ENCODE results near the gene NUDT5. TPM values are rescaled to one million over a fixed set of nuclear protein-coding genes. Genes with fewer than 3 reads are reported as not detected.

NUDT5 gene
- total RNA-seq, 1 donor from 2014 or later, result 91.5 TPM

DNA sequence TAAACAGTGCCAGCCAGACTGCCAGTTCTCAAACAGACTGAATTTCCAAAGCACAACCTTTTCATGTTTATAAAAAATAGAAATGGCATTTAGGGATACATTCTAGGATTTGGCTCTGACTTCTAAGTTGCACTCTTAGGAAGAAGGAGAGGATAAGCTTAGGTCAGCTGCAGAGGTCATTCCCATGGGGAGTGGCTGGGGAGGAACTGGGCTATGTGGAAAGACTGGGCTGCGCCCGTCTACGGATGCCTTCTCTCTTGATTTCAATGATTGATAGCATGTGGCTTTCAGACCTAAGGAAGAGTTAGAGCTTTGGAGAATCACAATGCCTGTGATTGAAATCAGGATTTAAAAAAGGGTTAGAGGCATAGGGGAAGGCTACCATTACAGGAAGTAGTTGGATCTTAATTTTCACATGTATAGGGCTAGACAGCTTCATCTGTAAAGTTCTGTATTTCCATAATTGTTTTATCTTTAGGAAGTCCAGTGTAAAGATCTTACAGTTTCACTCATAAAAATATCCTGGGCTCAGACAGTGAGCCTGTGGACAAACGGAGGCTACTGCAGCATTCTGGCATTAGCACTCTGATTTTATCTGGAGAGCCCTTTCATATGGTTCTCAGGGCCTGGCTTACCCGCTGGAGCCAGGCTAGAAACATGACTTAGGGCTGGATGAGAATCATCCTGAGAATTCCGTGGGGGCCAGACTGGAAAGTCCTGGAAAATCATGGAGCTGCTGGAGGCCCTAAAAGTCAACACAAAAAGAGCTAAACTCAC lies 29.5 kb downstream of the NUDT5 start:
- intact Hi-C loops (cut with micrococcal nuclease), result no loop called here

GRCh38 chr10:12165036-12165435 lies 30.7 kb downstream of the NUDT5 start:
- intact Hi-C loops (cut with micrococcal nuclease), result no loop called here

GRCh38 chr10:12164085-12164484 lies 31.6 kb downstream of the NUDT5 start:
- intact Hi-C loops (cut with micrococcal nuclease), result no loop called here

DNA sequence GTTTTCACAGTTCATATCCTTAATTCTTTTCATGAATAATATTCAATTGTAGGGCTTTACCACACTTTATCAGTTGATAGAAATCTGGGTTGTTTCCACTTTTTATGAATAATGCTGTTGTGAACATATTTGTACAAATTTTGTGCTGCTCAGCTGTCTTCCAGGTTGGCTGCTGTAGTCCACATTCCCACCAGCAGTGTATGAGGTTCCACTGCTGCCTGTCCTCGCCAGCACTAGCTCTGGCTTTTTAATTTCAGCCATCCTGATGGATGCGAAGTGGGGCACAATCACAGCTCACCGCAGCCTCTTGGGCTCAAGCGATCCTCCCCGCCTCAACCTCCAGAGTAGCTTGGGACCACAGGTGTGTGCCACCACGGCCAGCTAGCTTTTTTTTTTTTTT lies 32.8 kb downstream of the NUDT5 start:
- intact Hi-C loops (cut with micrococcal nuclease), result no loop called here

GRCh38 chr10:12160664-12161063 lies 35.0 kb downstream of the NUDT5 start:
- intact Hi-C loops (cut with micrococcal nuclease), result no loop called here

DNA sequence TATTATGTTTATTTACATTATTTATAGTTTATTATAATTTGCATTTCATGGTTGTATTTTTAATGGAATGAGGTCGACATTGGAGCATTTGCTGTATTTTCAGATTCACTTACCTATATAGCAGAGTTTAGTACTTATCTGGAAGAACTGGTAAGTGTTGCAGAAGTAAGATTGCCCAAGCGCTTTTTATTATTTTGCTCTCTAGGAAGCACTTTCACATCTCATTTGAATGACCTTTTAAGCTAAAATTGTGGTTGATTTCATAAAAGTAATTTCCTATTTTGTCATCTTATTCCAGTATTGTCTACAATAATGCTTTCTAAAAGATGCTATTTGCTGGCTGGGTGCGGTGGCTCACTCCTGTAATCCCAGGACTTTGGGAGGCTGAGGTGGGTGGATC lies 37.6 kb downstream of the NUDT5 start:
- intact Hi-C loops (cut with micrococcal nuclease), result no loop called here

GRCh38 chr10:12156367-12157123 lies 39.1 kb downstream of the NUDT5 start:
- intact Hi-C loops (cut with micrococcal nuclease), result no loop called here

DNA sequence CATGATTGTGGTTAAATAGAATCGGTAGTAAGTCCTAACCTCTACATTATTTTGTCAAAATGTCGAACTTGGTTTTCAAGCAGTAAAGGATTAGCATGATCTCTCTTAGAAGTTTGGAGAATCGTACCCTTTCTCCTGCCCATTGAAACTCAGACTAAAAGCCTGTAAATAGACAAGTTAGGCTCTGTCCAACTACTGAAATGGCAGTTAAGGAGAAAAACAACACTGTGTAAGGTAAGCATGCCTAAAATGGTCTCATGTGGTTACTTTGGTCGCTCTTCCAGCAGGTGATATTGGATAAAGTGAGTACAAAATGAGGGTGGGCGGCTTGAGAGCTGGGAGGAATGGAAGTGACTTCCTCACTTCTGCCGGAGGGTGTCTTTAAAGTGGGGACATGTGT lies 41.2 kb downstream of the NUDT5 start:
- intact Hi-C loops (cut with micrococcal nuclease), result no loop called here

DNA sequence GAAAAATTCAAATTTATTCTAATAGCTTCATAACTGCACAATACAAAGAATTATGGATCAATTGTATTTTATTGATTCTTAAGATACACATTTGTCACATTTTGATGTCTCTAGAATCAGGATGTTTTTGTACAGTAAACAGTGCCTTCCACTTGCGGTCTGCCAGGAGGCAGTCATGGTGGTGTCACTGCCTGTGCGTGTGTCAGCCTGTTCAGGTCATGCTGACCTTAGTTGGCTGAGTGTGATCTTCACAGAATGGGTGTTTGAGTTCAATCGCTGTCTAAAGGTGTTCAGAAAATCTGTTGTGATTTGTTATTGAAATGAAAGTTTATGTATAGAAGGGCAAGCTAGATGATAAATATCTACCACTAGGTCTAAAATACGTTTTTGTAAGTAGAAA lies 45.5 kb downstream of the NUDT5 start:
- intact Hi-C loops (cut with micrococcal nuclease), result no loop called here

- intact Hi-C loops (cut with micrococcal nuclease), result no loop called here
These were observed 51.2 kb downstream of the NUDT5 start for GRCh38 chr10:12144538-12144937.

- intact Hi-C loops (cut with micrococcal nuclease), result no loop called here
These were observed 55.7 kb downstream of the NUDT5 start for GRCh38 chr10:12140038-12140437.

DNA sequence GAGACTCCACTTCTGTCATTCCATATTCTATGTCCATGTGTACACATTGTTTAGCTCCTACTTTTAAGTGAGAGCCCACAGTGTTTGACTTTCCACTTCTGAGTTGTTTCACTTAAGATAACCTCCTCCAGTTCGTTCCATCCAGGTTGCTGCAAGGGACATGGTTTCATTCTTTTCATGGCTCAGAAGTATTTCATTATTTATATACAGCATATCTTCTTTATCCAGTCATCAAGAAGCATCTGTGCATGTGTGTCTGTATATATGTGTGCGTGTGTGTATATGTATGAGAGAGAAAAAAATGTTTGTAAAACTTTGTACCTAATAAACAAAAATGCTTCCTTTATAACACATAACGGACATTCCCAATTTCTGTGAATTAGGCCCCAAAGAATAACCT lies 60.1 kb downstream of the NUDT5 start:
- intact Hi-C loops (cut with micrococcal nuclease), result no loop called here

DNA sequence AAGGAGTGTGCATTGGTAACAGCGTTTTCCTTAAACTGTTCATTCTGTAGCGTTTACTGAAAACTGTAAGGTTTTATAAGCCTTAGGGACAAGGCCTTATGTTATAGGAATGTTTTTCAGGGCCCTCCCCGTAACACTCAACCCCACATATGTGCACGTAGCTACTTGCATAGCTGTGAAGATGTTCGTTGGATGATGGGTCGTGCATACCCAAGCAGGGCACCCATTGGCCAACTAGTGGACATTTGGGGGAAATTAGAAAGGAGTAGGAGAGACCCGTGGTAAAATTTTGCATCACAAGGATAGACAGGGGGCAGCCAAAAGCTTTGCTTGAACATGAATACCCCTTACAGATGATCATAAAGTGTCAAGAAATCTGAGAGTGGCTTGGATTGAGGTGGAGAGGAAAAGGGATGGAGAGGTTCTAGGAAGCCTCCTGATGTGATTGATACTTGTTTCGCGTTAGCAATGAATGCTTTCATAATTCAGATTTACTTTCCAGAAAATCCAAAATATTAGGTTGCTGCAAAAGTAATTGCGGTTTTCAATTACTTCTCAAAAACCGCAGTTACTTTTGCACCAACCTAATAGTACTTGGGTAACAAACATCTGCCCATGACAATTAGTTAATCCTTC lies 65.3 kb downstream of the NUDT5 start:
- intact Hi-C loops (cut with micrococcal nuclease), result loop anchor here (5.0 kb wide), 1 partner anchor 1217 kb away; the partner anchor contains the start of gene SEPHS1

DNA sequence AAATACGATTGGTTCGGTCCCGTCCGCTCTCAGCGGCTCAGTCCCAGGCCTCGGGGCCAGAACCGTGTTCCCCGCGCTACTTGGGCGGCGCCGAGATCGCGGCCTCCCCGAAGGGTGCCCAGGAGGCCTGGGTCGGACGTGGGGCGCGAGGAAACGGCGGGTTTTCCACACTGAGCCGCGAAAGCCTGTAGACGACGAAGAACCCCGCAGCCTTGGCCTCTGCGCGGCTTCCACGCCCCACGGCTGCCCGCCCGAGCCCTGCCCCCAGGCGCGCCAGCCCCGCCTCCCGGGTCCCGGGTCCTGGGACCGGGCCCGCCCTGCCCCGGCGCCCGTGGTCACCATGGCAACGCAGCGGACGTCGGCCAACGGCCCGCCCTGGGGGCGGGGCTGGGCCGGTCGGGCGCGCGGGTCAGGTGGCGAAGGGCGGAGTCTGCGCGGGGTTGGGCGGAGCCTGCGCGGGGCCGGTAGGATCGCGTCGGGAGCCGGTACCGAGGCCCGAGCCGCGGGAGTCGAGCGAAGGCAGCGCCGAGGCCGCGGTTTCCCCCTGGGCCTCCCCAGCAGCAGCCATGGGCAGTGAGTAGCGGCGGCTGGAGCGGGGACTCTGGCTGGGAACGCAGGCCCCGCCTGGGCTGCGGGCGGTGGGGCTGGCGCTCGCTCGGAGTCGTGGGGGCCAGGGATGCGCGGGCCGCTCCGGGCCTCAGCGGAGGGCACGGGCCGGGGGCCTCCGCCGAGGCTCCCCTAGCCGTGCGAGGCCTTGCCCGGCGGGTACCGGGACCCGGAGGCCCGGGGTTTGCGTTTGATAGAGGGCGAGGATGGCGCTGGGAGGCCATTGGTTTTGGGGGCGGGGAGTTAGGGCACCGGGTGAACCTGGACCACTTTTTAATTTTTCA lies 66.2 kb downstream of the NUDT5 start, which contains the start of gene SEC61A2:
Gene SEC61A2, plus strand, starts transcription at position 456 of the 890 bp plus-strand sequence. Its CDS starts 111 bp downstream, at position 567.
- intact Hi-C loops (cut with micrococcal nuclease), result loop anchor here (1.0 to 5.0 kb wide), 4 partner anchors 61 to 1218 kb away; partner anchors contain the start of genes CAMK1D, DHTKD1, NUDT5 and SEPHS1

- intact Hi-C loops (cut with micrococcal nuclease), result no loop called here
These were observed 74.0 kb downstream of the NUDT5 start for GRCh38 chr10:12121673-12122072.

Other genes starting within 250 kb of the NUDT5 start
- 37.1 and 37.7 TPM in 2 replicates for gene UPF2, start 153.1 kb downstream of the NUDT5 start, total RNA-seq
- gene DHTKD1, start 126.9 kb downstream of the NUDT5 start, total RNA-seq, result 19.7 and 20.8 TPM in 2 replicates
- 10.6 and 12.5 TPM in 2 replicates for gene SEC61A2, start 66.2 kb downstream of the NUDT5 start, total RNA-seq
- gene CDC123, start 297 bp upstream of the NUDT5 start, total RNA-seq, result 102 and 104 TPM in 2 replicates
- 6.8 and 8.7 TPM in 2 replicates for gene CAMK1D, start 153.7 kb upstream of the NUDT5 start, total RNA-seq